ENCODE results near the gene HPCAL1.
"Not testable (repeated sequence)": the region's sequence is repeated elsewhere in the genome, so short reads cannot be mapped to it uniquely, and the experiment has no call there.

HPCAL1 gene

DNA sequence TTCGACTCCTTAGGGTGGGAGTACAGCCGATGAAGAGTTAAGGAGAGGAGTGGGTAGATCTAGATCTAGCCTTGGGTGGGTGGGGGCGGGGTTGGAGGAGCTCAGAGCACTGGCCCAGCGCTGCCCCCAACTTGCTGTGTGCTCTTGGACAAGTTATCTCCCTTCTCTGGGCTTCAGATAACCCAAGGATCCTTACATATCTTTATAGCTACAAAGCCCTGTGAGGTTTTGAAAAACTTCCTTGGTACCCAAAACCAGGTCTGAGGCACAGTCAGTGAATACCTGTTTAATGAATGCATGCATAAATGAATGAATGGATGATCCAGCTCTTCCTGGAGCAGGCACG, 146.8 kb downstream of the HPCAL1 start:
- FAIRE-seq (no peak), DNase-seq (ENCODE audit: insufficient read length, low spot score) (no peak)
- TF ChIP-seq SPI1 (IDR thresholded peaks at IDR 0.05; ENCODE audit: low read depth, low read length) (no peak), POLR2AphosphoS5 (IDR thresholded peaks at IDR 0.05; ENCODE audit: low read depth, low read length) (no peak), POU2F2 (IDR thresholded peaks at IDR 0.05; ENCODE audit: low read depth, low read length) (no peak), PAX5 (IDR thresholded peaks at IDR 0.05; ENCODE audit: insufficient read depth, low read length, severe bottlenecking) (no peak), POLR2A (IDR thresholded peaks at IDR 0.05; ENCODE audit: low read depth, low read length) (no peak), TAF1 (IDR thresholded peaks at IDR 0.05; ENCODE audit: low read depth, low read length) (no peak)

- FAIRE-seq, result no peak
- no peak for DNase-seq (ENCODE audit: insufficient read length, low spot score)
- TF ChIP-seq SPI1 (IDR thresholded peaks at IDR 0.05; ENCODE audit: low read depth, low read length) (no peak), PAX5 (IDR thresholded peaks at IDR 0.05; ENCODE audit: insufficient read depth, low read length, severe bottlenecking) (no peak), POLR2A (IDR thresholded peaks at IDR 0.05; ENCODE audit: low read depth, low read length) (no peak), POU2F2 (IDR thresholded peaks at IDR 0.05; ENCODE audit: low read depth, low read length) (no peak)
Observed at GRCh38 chr2:10449838-10450691, 147.4 kb downstream of the HPCAL1 start.

- DNase-seq (ENCODE audit: insufficient read length, low spot score) (no peak), FAIRE-seq (no peak)
- TF ChIP-seq PAX5 (IDR thresholded peaks at IDR 0.05; ENCODE audit: insufficient read depth, low read length, severe bottlenecking), result no peak
Observed at GRCh38 chr2:10451819-10452218, 149.1 kb downstream of the HPCAL1 start.

DNA sequence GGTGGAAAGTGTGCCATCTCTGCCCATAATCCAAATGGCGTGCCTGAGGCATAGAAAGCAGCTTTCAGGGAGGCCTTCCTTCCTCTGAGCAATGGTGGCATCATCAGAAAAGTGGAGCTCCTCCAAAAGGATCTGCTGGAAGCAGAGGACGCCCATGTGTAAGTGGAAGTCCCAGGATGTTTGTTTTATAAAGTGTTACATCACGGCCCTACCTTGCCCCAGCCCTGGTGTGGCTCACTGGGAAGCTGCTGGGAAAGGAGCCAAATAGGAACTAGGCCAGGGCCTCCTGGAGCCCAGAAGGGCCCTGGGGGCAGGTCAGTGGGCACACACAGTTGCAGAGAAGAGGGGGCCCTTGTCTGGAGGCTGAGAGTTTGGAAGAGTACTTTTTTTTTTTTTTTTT, 149.6 kb downstream of the HPCAL1 start:
- TF ChIP-seq POLR2A (IDR thresholded peaks at IDR 0.05; ENCODE audit: low read depth, low read length), result no peak
- TF ChIP-seq SPI1 (IDR thresholded peaks at IDR 0.05; ENCODE audit: low read depth, low read length), result no peak
- no peak for TF ChIP-seq PAX5 (IDR thresholded peaks at IDR 0.05; ENCODE audit: insufficient read depth, low read length, severe bottlenecking)
- TF ChIP-seq POLR2AphosphoS5 (IDR thresholded peaks at IDR 0.05; ENCODE audit: low read depth, low read length), result no peak
- no peak for TF ChIP-seq TAF1 (IDR thresholded peaks at IDR 0.05; ENCODE audit: low read depth, low read length)
- no peak for TF ChIP-seq POU2F2 (IDR thresholded peaks at IDR 0.05; ENCODE audit: low read depth, low read length)
- FAIRE-seq (no peak), DNase-seq (ENCODE audit: insufficient read length, low spot score) (no peak)

DNA sequence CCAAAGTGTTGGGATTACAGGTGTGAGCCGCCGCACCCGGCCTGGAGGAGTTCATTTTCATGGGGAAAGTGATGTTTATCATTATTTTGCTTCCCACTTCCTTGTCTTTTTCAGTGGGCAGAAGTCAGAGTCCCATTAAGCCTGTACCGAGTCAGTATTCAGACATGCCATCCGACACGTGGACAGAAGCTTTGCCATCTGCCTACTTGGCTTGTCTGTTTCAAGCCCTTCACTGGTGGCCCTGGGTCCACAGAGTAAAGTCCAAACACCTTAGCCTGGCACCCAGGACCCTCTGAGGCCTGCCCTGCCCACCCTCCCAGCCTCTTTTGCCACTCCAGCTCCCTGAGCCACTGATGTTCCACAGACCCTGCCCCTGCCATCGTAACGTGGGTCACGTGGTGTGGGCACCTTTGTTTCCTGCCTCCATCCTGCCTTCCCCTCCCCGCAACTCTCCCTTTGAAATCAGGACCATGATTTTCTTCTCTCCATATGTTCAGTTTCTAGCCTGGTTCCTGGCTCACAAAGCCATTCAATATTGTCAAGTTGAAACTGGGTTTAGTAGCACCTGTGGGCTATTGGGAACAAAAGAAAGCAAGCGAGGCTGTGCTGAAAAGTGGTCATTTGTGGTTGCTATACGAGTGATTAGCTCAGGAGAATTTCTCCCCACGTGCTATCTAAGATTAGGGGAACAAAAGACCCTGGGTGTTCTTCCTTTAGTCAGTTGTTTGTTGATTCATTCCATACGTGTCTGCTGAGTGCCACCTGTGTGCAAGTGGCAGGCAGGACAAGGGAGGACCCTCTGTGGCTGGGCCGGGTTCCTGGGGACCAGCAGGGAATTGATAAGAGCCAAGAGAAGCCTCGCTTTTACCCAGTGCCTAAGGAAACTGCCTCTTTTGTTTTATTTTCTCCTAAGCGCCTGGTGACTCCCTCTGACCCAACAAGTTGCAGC, 150.5 kb downstream of the HPCAL1 start:
- FAIRE-seq (no peak), DNase-seq (ENCODE audit: insufficient read length, low spot score) (no peak)
- no peak for TF ChIP-seq POLR2A (IDR thresholded peaks at IDR 0.05; ENCODE audit: low read depth, low read length)
- no peak for TF ChIP-seq SPI1 (IDR thresholded peaks at IDR 0.05; ENCODE audit: low read depth, low read length)
- TF ChIP-seq POU2F2 (IDR thresholded peaks at IDR 0.05; ENCODE audit: low read depth, low read length), result no peak
- TF ChIP-seq TAF1 (IDR thresholded peaks at IDR 0.05; ENCODE audit: low read depth, low read length), result no peak
- no peak for TF ChIP-seq PAX5 (IDR thresholded peaks at IDR 0.05; ENCODE audit: insufficient read depth, low read length, severe bottlenecking)

DNA sequence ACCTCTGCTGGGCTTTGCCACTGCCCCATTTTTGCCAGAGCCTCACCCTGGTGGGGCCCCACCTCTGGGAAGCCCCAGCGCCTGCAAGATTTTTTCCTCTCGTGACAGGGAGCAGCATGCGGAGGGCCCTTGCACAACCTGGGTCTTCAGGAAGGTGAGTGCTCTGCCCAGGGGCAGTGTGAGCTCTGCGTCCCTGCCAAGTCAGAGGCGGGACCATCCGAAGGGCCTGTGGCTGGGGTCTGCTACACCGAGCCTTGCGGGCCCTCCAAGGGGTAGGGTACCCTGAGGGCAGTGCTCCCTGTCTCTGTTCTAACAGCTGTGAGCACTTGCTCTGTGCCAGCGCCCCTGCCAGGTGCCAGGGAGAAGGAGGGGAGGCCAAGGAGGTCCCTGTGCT, 151.2 kb downstream of the HPCAL1 start:
- TF ChIP-seq TAF1 (IDR thresholded peaks at IDR 0.05; ENCODE audit: low read depth, low read length) (no peak), PAX5 (IDR thresholded peaks at IDR 0.05; ENCODE audit: insufficient read depth, low read length, severe bottlenecking) (no peak), POU2F2 (IDR thresholded peaks at IDR 0.05; ENCODE audit: low read depth, low read length) (no peak), POLR2A (IDR thresholded peaks at IDR 0.05; ENCODE audit: low read depth, low read length) (no peak), POLR2AphosphoS5 (IDR thresholded peaks at IDR 0.05; ENCODE audit: low read depth, low read length) (no peak), SPI1 (IDR thresholded peaks at IDR 0.05; ENCODE audit: low read depth, low read length) (no peak)
- DNase-seq (ENCODE audit: insufficient read length, low spot score), result no peak
- no peak for FAIRE-seq

DNA sequence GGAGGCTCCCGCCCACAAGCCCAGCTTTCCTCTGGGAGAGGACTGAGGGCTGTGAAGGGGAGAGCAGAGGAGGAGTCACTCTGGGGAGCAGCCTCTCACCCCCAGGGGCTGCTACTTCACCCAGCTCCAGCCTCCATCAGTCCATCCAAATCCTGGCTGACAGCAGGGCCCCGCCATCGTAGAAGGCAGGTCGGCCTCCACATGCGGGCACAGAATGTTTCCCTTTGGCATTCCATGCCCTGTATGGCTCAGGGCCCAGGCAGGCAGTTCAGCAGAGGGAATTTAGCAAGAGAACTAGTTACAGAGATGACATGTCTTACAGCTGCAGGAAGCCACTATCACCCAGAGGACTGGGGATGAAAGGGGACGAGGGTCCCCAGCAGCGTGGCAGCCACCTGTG, 151.8 kb downstream of the HPCAL1 start:
- TF ChIP-seq TAF1 (IDR thresholded peaks at IDR 0.05; ENCODE audit: low read depth, low read length) (no peak), POLR2A (IDR thresholded peaks at IDR 0.05; ENCODE audit: low read depth, low read length) (no peak), POU2F2 (IDR thresholded peaks at IDR 0.05; ENCODE audit: low read depth, low read length) (no peak), PAX5 (IDR thresholded peaks at IDR 0.05; ENCODE audit: insufficient read depth, low read length, severe bottlenecking) (no peak), POLR2AphosphoS5 (IDR thresholded peaks at IDR 0.05; ENCODE audit: low read depth, low read length) (no peak), SPI1 (IDR thresholded peaks at IDR 0.05; ENCODE audit: low read depth, low read length) (no peak)
- DNase-seq (ENCODE audit: insufficient read length, low spot score), result no peak

DNA sequence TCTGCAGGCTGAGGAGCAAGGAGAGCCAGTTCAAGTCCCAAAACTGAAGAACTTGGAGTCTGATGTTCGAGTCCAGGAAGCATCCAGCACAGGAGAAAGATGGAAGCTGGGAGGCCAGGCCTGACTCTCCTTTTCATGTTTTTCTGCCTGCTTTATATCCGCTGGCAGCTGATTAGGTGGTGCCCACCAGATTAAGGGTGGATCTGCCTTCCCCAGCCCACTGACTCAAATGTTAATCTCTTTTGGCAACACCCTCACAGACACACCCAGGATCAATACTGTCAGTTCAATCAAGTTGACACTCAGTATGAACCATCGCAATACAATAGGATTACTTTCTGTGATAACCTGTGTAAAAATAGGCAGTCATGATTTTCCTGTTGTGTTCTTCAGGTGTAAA, 154.5 kb downstream of the HPCAL1 start:
- FAIRE-seq; DNase-seq (ENCODE audit: insufficient read length, low spot score): not testable (repeated sequence)

More for the DNA sequence above, 151.8 kb downstream of the HPCAL1 start:
- FAIRE-seq, result no peak

DNA sequence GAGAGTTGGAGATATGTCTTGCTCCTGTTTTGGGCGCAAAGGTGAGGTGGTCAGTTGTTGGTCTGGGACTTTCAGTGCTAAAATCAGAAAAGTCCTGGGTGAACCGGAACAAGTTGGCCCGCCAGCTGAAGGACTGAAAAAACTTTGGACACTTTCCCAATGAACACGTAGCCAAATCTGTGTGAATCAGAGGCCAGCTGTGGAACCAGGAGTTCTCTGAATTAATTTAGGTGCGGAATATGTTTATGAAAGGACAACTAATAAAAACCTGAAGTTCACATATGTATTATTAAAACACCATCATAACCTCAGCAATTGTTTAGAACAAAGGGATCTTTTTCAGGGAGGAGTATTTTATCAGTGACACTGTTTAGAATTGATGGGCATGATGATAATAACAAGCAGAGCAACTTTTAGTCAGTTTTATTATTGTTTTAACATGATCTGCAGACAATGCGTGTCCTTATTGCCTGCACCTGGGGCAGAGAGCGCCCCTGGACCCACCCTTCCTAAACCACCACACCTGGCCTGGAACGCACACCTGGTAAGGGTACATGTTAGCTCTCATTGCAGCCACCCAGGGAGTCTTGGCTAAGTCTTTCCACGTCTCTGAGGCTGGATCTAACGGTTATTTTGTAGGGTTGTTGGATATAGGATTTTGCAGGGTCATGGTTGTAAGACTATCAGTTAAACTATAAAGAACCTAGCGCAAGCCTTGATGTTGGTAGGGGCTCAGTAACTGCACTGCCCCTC, 155.3 kb downstream of the HPCAL1 start:
- TF ChIP-seq TAF1 (IDR thresholded peaks at IDR 0.05; ENCODE audit: low read depth, low read length) (no peak), POU2F2 (IDR thresholded peaks at IDR 0.05; ENCODE audit: low read depth, low read length) (no peak), POLR2AphosphoS5 (IDR thresholded peaks at IDR 0.05; ENCODE audit: low read depth, low read length) (no peak), POLR2A (IDR thresholded peaks at IDR 0.05; ENCODE audit: low read depth, low read length) (no peak), SPI1 (IDR thresholded peaks at IDR 0.05; ENCODE audit: low read depth, low read length) (no peak), PAX5 (IDR thresholded peaks at IDR 0.05; ENCODE audit: insufficient read depth, low read length, severe bottlenecking) (no peak)
- DNase-seq (ENCODE audit: insufficient read length, low spot score) (no peak), FAIRE-seq (no peak)

Measured in GM12891 (cell line).